HG03196 (cell line): ENCODE measurements around the gene XPO4.
"Not testable (repeated sequence)": the region's sequence is repeated elsewhere in the genome, so short reads cannot be mapped to it uniquely, and the experiment has no call there.

ENCODE experiments used
- ATAC-seq: cut with Tn5 transposase; IDR thresholded peaks from one replicate; pipeline ENCODE4 v1.9.1; 2021; ENCODE audit not compliant: unreplicated experiment

Gene XPO4

GRCh38 chr13:20891768-20892167, 10.8 kb downstream of the XPO4 start:
- no peak for ATAC-seq

DNA sequence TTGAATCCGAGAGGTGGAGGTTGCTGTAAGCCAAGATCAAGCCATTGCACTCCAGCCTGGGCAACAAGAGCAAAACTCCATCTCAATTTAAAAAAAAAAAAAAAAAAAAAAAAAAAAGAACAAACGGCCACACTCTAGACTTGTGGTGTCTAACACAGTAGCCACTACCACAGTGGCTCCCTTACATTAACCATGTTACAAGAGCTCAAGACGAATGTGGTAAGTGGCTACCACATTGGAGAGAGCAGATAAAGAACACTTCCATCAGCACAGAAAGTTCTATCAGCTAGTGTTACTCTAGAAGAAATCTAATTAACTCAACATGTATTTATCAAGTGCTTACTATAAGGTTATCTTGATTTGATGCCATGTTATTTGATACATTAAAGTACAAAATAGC, 11.5 kb downstream of the XPO4 start:
- no peak for ATAC-seq

GRCh38 chr13:20890540-20890939, 12.0 kb downstream of the XPO4 start:
- not testable (repeated sequence) for ATAC-seq

DNA sequence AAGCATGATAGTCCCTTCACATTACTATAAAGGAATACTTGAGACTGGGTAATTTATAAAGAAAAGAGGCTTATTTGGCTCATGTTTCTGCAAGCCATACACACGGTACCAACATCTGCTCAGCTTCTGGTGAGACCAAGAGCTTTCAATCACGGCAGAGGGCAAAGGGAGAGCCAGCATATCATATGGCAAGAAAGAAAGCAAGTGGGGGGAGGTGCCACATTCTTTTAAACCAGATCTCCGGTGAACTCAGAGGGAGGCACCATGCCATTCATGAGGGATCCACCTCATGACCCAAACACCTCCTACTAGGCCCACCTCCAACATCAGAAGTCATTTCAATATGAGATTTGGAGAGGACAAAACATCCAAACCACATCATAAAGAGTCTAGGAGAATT, 20.3 kb downstream of the XPO4 start:
- ATAC-seq = no peak

GRCh38 chr13:20877902-20878301, 24.6 kb downstream of the XPO4 start:
- no peak for ATAC-seq

DNA sequence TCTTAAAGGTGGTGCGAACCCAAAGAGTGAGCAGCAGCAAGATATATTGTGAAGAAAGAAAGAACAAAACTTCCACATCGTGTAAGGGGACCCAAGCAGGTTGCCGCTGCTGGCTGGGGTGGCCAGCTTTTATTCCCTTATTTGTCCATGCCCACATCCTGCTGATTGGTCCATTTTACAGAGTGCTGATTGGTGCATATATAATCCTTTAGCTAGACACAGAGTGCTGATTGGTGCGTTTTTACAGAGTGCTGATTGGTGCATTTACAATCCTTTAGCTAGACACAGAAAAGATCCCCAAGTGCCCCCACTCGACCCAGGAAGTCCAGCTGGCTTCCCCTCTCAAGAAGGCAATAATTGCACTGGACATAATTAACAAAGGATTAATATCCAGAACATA, 25.7 kb downstream of the XPO4 start:
- ATAC-seq = not testable (repeated sequence)

GRCh38 chr13:20874439-20874838, 28.1 kb downstream of the XPO4 start:
- not testable (repeated sequence) for ATAC-seq

GRCh38 chr13:20873348-20873747, 29.2 kb downstream of the XPO4 start:
- no peak for ATAC-seq

- ATAC-seq = no peak
Measured at GRCh38 chr13:20870829-20871228, 31.7 kb downstream of the XPO4 start.

GRCh38 chr13:20869540-20869939, 33.0 kb downstream of the XPO4 start:
- no peak for ATAC-seq

- ATAC-seq = no peak
Measured at GRCh38 chr13:20867408-20867807, 35.1 kb downstream of the XPO4 start.

DNA sequence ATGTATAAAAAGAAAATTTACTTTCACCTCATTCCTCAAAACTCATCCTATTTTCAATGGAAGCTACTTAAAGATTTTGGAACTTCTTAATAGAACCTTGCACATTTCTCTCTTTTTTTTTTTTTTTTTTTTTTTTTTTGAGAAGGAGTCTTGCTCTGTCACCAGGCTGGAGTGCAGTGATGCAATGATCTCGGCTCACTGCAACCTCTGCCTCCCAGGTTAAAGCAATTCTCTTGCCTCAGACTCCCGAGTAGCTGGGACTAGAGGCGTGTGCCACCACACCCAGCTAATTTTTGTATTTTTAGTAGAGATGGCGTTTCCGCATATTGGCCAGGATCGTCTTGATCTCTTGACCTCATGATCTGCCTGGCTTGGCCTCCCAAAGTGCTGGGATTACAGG, 40.9 kb downstream of the XPO4 start:
- ATAC-seq = not testable (repeated sequence)

- no peak for ATAC-seq
Measured at GRCh38 chr13:20860844-20861243, 41.7 kb downstream of the XPO4 start.

- no peak for ATAC-seq
Measured at GRCh38 chr13:20856650-20857049, 45.9 kb downstream of the XPO4 start.

DNA sequence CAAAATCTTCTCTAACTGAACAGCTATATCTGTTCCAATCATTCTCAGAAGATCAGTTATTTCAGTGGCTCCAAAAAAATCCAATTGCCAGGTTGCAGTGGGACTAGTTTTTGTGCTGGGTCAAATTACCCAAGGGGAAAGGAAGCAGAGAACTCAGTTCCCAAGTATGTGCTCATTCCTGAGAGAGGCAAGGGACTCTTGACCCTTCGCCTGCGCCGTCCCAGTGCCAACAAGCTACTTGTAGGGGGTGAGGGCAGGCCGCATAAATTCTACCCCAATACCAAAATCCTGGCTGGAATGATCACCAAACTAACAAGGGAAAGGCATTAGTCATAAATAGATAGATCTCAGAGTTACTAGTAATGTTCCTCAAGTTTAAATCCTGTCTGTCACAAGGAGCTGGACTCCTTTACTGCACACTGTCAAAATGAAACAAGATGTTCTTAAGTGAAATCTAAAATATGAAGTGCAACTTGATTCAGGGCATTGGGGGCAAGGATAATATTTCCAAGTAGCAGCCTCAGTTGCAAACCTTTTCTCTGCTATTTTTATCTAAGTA, 50.6 kb downstream of the XPO4 start:
- no peak for ATAC-seq

GRCh38 chr13:20848944-20849343, 53.6 kb downstream of the XPO4 start:
- no peak for ATAC-seq

DNA sequence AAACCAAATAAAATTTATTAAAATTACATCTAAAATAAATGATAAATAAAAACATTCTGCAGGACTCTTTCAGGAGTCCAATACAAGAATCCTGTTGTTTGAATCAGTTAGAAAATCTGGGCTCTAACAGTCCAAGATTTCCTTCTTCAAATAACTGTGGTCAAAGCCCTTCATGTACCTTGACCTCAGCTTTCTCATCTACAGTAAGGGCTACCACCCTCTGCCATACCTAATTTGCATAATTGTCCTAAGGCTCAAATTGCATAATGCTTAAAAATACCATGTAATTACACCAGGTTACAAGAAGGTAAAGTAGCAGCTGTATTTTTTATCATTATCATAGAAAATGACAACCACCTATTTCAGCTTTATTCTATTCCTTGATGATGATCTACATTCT, 54.3 kb downstream of the XPO4 start:
- no peak for ATAC-seq

GRCh38 chr13:20847296-20847695, 55.2 kb downstream of the XPO4 start:
- no peak for ATAC-seq

- no peak for ATAC-seq
Measured at GRCh38 chr13:20843166-20843565, 59.4 kb downstream of the XPO4 start.

GRCh38 chr13:20840568-20840967, 62.0 kb downstream of the XPO4 start:
- ATAC-seq = no peak

GRCh38 chr13:20833900-20834679, 68.5 kb downstream of the XPO4 start:
- ATAC-seq = no peak

DNA sequence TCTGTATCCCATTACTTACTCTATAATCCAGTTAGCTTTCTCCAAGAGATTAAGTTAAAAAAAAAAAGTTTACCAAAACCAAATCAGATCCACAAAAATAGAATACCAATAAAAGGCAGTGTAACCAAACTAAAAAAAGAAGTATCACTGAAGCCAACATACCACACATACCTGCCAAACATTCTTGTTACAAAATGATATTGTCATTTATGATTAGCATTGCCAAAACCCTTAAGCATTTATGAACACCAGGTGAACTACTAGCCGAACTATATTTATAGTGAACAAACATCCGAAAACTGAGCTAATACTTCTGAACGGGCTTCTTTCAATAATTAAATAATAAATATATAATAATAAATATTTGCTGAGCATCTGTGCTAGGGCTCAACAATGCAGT, 69.7 kb downstream of the XPO4 start:
- ATAC-seq = no peak

DNA sequence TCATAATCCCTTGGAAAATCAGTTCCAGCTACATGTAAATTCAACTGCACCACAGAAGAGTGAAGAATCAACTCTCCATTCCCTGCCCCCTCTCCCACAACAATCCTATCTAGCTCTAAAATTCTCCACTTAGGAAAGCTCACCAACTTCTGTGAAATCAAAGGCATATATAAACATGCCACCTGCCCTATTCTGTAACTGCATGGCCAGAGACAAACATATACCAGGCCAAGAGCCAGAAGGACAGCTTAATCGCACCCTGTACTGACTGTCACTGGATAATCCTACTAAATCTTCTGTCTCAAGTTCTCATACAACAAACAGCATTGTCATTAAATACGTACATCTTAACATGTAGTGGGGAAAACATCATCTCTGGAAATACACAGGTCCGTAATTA, 70.6 kb downstream of the XPO4 start:
- no peak for ATAC-seq
